Measurements from ENCODE around the gene AVEN. TPM values are rescaled to one million over a fixed set of nuclear protein-coding genes. Genes with fewer than 3 reads are reported as not detected.
"Not testable (repeated sequence)": the region's sequence is repeated elsewhere in the genome, so short reads cannot be mapped to it uniquely, and the experiment has no call there.

AVEN gene
- total and polyA plus RNA-seq, 3 donors from 2014 or later: 23.4 to 35.1 (median 25.4) TPM

GRCh38 chr15:34054081-34054707 is 15.2 kb upstream of the AVEN start:
- Histone ChIP-seq H3K36me3 (ENCODE audit: low read depth, missing control alignments) (no peaks in the 10 kb centered on the region), H3K27me3 (no peaks in the 10 kb centered on the region), H3K27ac (no peak overlapping the region), H3K4me1 (no peaks in the 10 kb centered on the region), H3K4me3 (no peak overlapping the region), H3K9me3 (no peaks in the 10 kb centered on the region)
- intact Hi-C loops (cut with DNase I; ENCODE audit: low total_unique reads): no loop called here
- TF ChIP-seq CTCF (IDR thresholded peaks at IDR 0.05): no peak
- no peak for TF ChIP-seq POLR2A (IDR thresholded peaks at IDR 0.05)
- WGBS, 2 donors: 90 to 94% methylated on average over 3 of the region's 3 CpGs
- no peak for DNase-seq

GRCh38 chr15:34050385-34050784 is 11.4 kb upstream of the AVEN start:
- H3K27ac ChIP-seq; H3K9me3 ChIP-seq; H3K27me3 ChIP-seq; H3K4me3 ChIP-seq; DNase-seq; H3K4me1 ChIP-seq; intact Hi-C loops (cut with DNase I; ENCODE audit: low total_unique reads); H3K36me3 ChIP-seq (ENCODE audit: low read depth, missing control alignments): not testable (repeated sequence)
- 86 to 95% methylated on average over 1 of the region's 1 CpG for WGBS, 2 donors

- H3K27ac ChIP-seq: no peak overlapping the region
These were observed 10.1 kb upstream of the AVEN start for GRCh38 chr15:34049112-34049511.

GRCh38 chr15:34047893-34048775 is 9.1 kb upstream of the AVEN start:
- Histone ChIP-seq H3K9me3 (no peaks in the 10 kb centered on the region), H3K27me3 (no peaks in the 10 kb centered on the region), H3K4me1 (no peaks in the 10 kb centered on the region), H3K36me3 (ENCODE audit: low read depth, missing control alignments) (no peaks in the 10 kb centered on the region), H3K4me3 (no peak overlapping the region), H3K27ac (no peak overlapping the region)
- WGBS, 2 donors: 55 to 71% methylated on average over 9 to 10 of the region's 10 CpGs
- no peak for DNase-seq
- intact Hi-C loops (cut with DNase I; ENCODE audit: low total_unique reads): no loop called here
- TF ChIP-seq CTCF (IDR thresholded peaks at IDR 0.05): no peak
- TF ChIP-seq POLR2A (IDR thresholded peaks at IDR 0.05): no peak

More at GRCh38 chr15:34049112-34049511, 10.1 kb upstream of the AVEN start:
- no peaks in the 10 kb centered on the region for H3K4me1 ChIP-seq
- H3K4me3 ChIP-seq: no peak overlapping the region
- intact Hi-C loops (cut with DNase I; ENCODE audit: low total_unique reads): no loop called here
- 94% methylated on average over 2 of the region's 2 CpGs for WGBS, 2 donors
- no peak for DNase-seq
- no peaks in the 10 kb centered on the region for H3K36me3 ChIP-seq (ENCODE audit: low read depth, missing control alignments)
- H3K27me3 ChIP-seq: no peaks in the 10 kb centered on the region
- H3K9me3 ChIP-seq: no peaks in the 10 kb centered on the region
- TF ChIP-seq CTCF (IDR thresholded peaks at IDR 0.05) (no peak), POLR2A (IDR thresholded peaks at IDR 0.05) (no peak)

- no peak overlapping the region for H3K27ac ChIP-seq
- no peak for TF ChIP-seq CTCF (IDR thresholded peaks at IDR 0.05)
- no peak for TF ChIP-seq POLR2A (IDR thresholded peaks at IDR 0.05)
- no peaks in the 10 kb centered on the region for H3K36me3 ChIP-seq (ENCODE audit: low read depth, missing control alignments)
- H3K4me1 ChIP-seq: no peaks in the 10 kb centered on the region
- peak overlapping the region in 1 of 2 donors; percentile 20 for H3K4me3 ChIP-seq
- 55 to 75% methylated on average over 16 of the region's 16 CpGs for WGBS, 2 donors
- no peak for DNase-seq
- no peaks in the 10 kb centered on the region for H3K9me3 ChIP-seq
- no peaks in the 10 kb centered on the region for H3K27me3 ChIP-seq
- intact Hi-C loops (cut with DNase I; ENCODE audit: low total_unique reads): no loop called here
These were observed 7.6 kb upstream of the AVEN start for GRCh38 chr15:34046471-34047145.
